HepG2 (cell line): ENCODE measurements around the gene ESPN. TPM values are rescaled to one million over a fixed set of nuclear protein-coding genes. Genes with fewer than 3 reads are reported as not detected.

Source experiments
- ARHGAP35 ChIP-seq: sonication (generic); formaldehyde crosslinking; IDR thresholded peaks from 2 replicates; pipeline ENCODE4 v1.9.0; 2022; ENCODE audit warnings: mild to moderate bottlenecking, inconsistent platforms, moderate library complexity, missing genetic modification reagents, borderline replicate concordance
- ARID3A ChIP-seq: IDR thresholded peaks from 2 replicates; pipeline ENCODE4 v1.6.1; 2012; ENCODE audit warnings: low read depth, low read length, improper control_type of control experiment
- HNRNPH1 ChIP-seq: fragments of 200-400 bp; formaldehyde crosslinking; optimal IDR thresholded peaks from 2 replicates; pipeline ENCODE3; 2017; ENCODE audit warnings: mild to moderate bottlenecking, low read depth, low read length
- IKZF4 ChIP-seq: sonication (generic); formaldehyde crosslinking; IDR thresholded peaks from 2 replicates; pipeline ENCODE4 v1.5.1; 2020; ENCODE audit warnings: borderline replicate concordance, mild to moderate bottlenecking, low read depth, missing genetic modification reagents; ENCODE audit errors: not compliant biosample characterization
- MIER3 ChIP-seq: IDR thresholded peaks from 2 replicates; pipeline ENCODE4 v1.6.1; 2016; ENCODE audit warnings: missing compliant biosample characterization, borderline replicate concordance
- NFATC3 ChIP-seq: sonication (generic); formaldehyde crosslinking; IDR thresholded peaks from 2 replicates; pipeline ENCODE4 v1.5.1; 2020; ENCODE audit warnings: mild to moderate bottlenecking, missing genetic modification reagents
- NONO ChIP-seq, 2 experiments: fragments of 450-650 bp in 1 of 2; sonication (generic) in 1 of 2; formaldehyde crosslinking in 1 of 2; IDR thresholded peaks in 1 of 2; conservative IDR thresholded peaks in 1 of 2; 2 replicates each; pipeline versions ENCODE4 v1.6.1 to v1.8.0; 2017 to 2022; ENCODE audit warnings: mild to moderate bottlenecking in 1 of 2, missing genetic modification reagents in 1 of 2, moderate library complexity in 1 of 2
- NR2F1 ChIP-seq, 2 experiments: fragments of 450-650 bp in 1 of 2; formaldehyde crosslinking in 1 of 2; IDR thresholded peaks; 2 replicates each; pipeline versions ENCODE4 v1.5.0 to v1.6.1; 2016 to 2020; ENCODE audit warnings: mild to moderate bottlenecking in 1 of 2, missing compliant biosample characterization in 1 of 2, missing genetic modification reagents in 1 of 2, moderate library complexity in 1 of 2
- POLR2A ChIP-seq, 2 experiments: IDR thresholded peaks; 2 replicates each; pipeline ENCODE4 v1.6.1; 2011; ENCODE audit warnings: low read depth in 2 of 2, low read length in 2 of 2, mild to moderate bottlenecking in 1 of 2, moderate library complexity in 1 of 2; ENCODE audit not compliant: insufficient read depth in 1 of 2
- SMC3 ChIP-seq: IDR thresholded peaks from 2 replicates; pipeline ENCODE4 v1.6.1; 2011; ENCODE audit warnings: low read length, improper control_type of control experiment
- SP4 ChIP-seq: sonication (generic); formaldehyde crosslinking; IDR thresholded peaks from 2 replicates; pipeline ENCODE4 v1.8.1; 2023; ENCODE audit warnings: mild to moderate bottlenecking, missing genetic modification reagents
- SPEN ChIP-seq: sonication (generic); formaldehyde crosslinking; IDR thresholded peaks from 2 replicates; pipeline ENCODE4 v1.5.1; 2020; ENCODE audit warnings: low read depth, mild to moderate bottlenecking, missing genetic modification reagents
- TEAD3 ChIP-seq: optimal IDR thresholded peaks from 2 replicates; pipeline ENCODE3; 2016; ENCODE audit warnings: borderline replicate concordance
- TFAP4 ChIP-seq: sonication (generic); IDR thresholded peaks from 2 replicates; pipeline ENCODE4 v1.6.1; 2016; ENCODE audit warnings: low read depth, borderline replicate concordance
- UBTF ChIP-seq: sonication (generic); formaldehyde crosslinking; IDR thresholded peaks from 2 replicates; pipeline ENCODE4 v1.4.0; 2020; ENCODE audit warnings: mild to moderate bottlenecking, missing genetic modification reagents
- ZBTB38 ChIP-seq: sonication (generic); formaldehyde crosslinking; IDR thresholded peaks from 2 replicates; pipeline ENCODE4 v1.5.1; 2020; ENCODE audit warnings: mild to moderate bottlenecking, missing genetic modification reagents
- ZBTB7B ChIP-seq: sonication (generic); formaldehyde crosslinking; IDR thresholded peaks from 2 replicates; pipeline ENCODE4 v1.4.0; 2020; ENCODE audit warnings: missing genetic modification reagents
- ZMYM3 ChIP-seq: sonication (generic); formaldehyde crosslinking; IDR thresholded peaks from 2 replicates; pipeline ENCODE4 v1.5.1; 2020; ENCODE audit warnings: mild to moderate bottlenecking, missing genetic modification reagents
- ZNF225 ChIP-seq: sonication (generic); formaldehyde crosslinking; IDR thresholded peaks from 2 replicates; pipeline ENCODE4 v1.4.0; 2020; ENCODE audit warnings: mild to moderate bottlenecking, missing genetic modification reagents
- ZNF331 ChIP-seq: sonication (generic); formaldehyde crosslinking; IDR thresholded peaks from 2 replicates; pipeline ENCODE4 v1.4.0; 2020; ENCODE audit warnings: missing genetic modification reagents
- ZNF468 ChIP-seq: sonication (generic); formaldehyde crosslinking; IDR thresholded peaks from 2 replicates; pipeline ENCODE4 v1.8.0; 2022; ENCODE audit warnings: mild to moderate bottlenecking, moderate library complexity, missing genetic modification reagents
- ZNF564 ChIP-seq: sonication (generic); formaldehyde crosslinking; IDR thresholded peaks from 2 replicates; pipeline ENCODE4 v1.8.1; 2023; ENCODE audit warnings: mild to moderate bottlenecking, missing genetic modification reagents
- ZNF619 ChIP-seq: sonication (generic); formaldehyde crosslinking; IDR thresholded peaks from 2 replicates; pipeline ENCODE4 v1.4.0; 2020; ENCODE audit warnings: mild to moderate bottlenecking, missing genetic modification reagents
- ZNF674 ChIP-seq: sonication (generic); formaldehyde crosslinking; IDR thresholded peaks from 2 replicates; pipeline ENCODE4 v1.5.0; 2020; ENCODE audit warnings: low read depth, mild to moderate bottlenecking, missing genetic modification reagents
- ZNF83 ChIP-seq: sonication (generic); formaldehyde crosslinking; IDR thresholded peaks from 2 replicates; pipeline ENCODE4 v1.4.0; 2020; ENCODE audit warnings: missing genetic modification reagents, mild to moderate bottlenecking, borderline replicate concordance
- polyA plus RNA-seq, 8 experiments: library from polyadenylated mRNA; depleted of rRNA in 3 of 8; stranded (reverse) in 7 of 8; unstranded in 1 of 8; fragments of >200 nt; fragmentation: Illumina TruSeq in 4 of 8; extraction: Trizol in 4 of 8; gene quantifications; 2 replicates each; pipeline versions ENCODE4 v1.2.1 to v1.2.3, GENCODE V29; 2011 to 2016; ENCODE audit warnings: low read depth in 4 of 8, missing spikeins in 1 of 8, mixed read lengths in 1 of 8; ENCODE audit not compliant: insufficient read depth in 1 of 8
- total RNA-seq, 5 experiments: library from RNA; depleted of rRNA; stranded (reverse); fragments of >200 nt; fragmentation: Illumina TruSeq; extraction: Trizol; gene quantifications; 2 replicates each; pipeline ENCODE4 v1.2.3, GENCODE V29; 2016; ENCODE audit warnings: low read depth in 1 of 5

Gene ESPN
- total and polyA plus RNA-seq, 2 of the 13 experiments (the other 11 are each of a cell fraction or from before 2014, with no cell fraction given) = 48.6 to 54.2 TPM

- TF ChIP-seq ARID3A (no peak), ZBTB38 (CRISPR knock-in tag) (peak; percentile 58; the same call in 1 of the 2 replicates), UBTF (CRISPR knock-in tag) (peak; percentile 28), NR2F1 (CRISPR knock-in tag; IDR thresholded peaks at IDR 0.05) (0 out of 4 replicates have a peak, but pooled peaks of 1 of the 2 experiments have one; percentile 28), ARHGAP35 (CRISPR knock-in tag) (no peak), ZNF225 (CRISPR knock-in tag) (no peak), ZNF83 (CRISPR knock-in tag) (no peak), IKZF4 (CRISPR knock-in tag) (no peak), NFATC3 (CRISPR knock-in tag) (0 out of 2 replicates have a peak, but pooled peaks have one; percentile 32), SP4 (CRISPR knock-in tag) (peak; percentile 59; the same call in 1 of the 2 replicates), ZBTB7B (CRISPR knock-in tag) (peak; percentile 72), POLR2A (IDR thresholded peaks at IDR 0.05; ENCODE audit: insufficient read depth in 1 of 2, low read depth in 2 of 2, low read length in 2 of 2) (no peak), ZNF468 (CRISPR knock-in tag) (no peak), NONO (IDR thresholded peaks at IDR 0.05) (no peak), NONO (CRISPR knock-in tag; conservative IDR thresholded peaks at IDR 0.05) (peak; percentile 55), ZNF619 (CRISPR knock-in tag) (peak; percentile 62; the same call in 1 of the 2 replicates), SMC3 (peak; percentile 49; the same call in 1 of the 2 replicates), ZNF331 (CRISPR knock-in tag) (0 out of 2 replicates have a peak, but pooled peaks have one; percentile 28), ZNF674 (CRISPR knock-in tag) (no peak), ZMYM3 (CRISPR knock-in tag) (0 out of 2 replicates have a peak, but pooled peaks have one; percentile 25), TEAD3 (CRISPR knock-in tag) (no peak), SPEN (CRISPR knock-in tag) (peak; percentile 73), TFAP4 (peak; percentile 13; the same call in 1 of the 2 replicates), MIER3 (CRISPR knock-in tag) (peak; percentile 36; the same call in 1 of the 2 replicates), HNRNPH1 (no peak), ZNF564 (CRISPR knock-in tag) (0 out of 2 replicates have a peak, but pooled peaks have one; percentile 5)
Measured at GRCh38 chr1:6445062-6445763, 20.6 kb downstream of the ESPN start (continued).
